Measurements from ENCODE around the gene CRYGA. TPM values are rescaled to one million over a fixed set of nuclear protein-coding genes. Genes with fewer than 3 reads are reported as not detected.

The CRYGA gene
- total RNA-seq (2022; extraction: Qiagen RNA extraction), result not detected in 5 replicates

GRCh38 chr2:208163489-208163888, at the start of gene CRYGA:
Gene CRYGA (minus strand): TSS chr2:208163589. CDS start chr2:208163556, 33 bp downstream.

GRCh38 chr2:208189810-208190503, 26.6 kb upstream of the CRYGA start, which contains the start of gene C2orf80:
Gene C2orf80 (minus strand): TSS chr2:208190030. CDS start chr2:208186986, 3,044 bp downstream.

GRCh38 chr2:208146006-208146405, 17.4 kb downstream of the CRYGA start, which contains the start of gene CRYGB:
Gene CRYGB (minus strand): TSS chr2:208146158. CDS start chr2:208146120, 38 bp downstream.

GRCh38 chr2:208129744-208130711, 33.4 kb downstream of the CRYGA start, which contains the start of gene CRYGC:
Gene CRYGC (minus strand): TSS chr2:208129828. CDS start chr2:208129792, 36 bp downstream.

GRCh38 chr2:208124013-208124715, 39.2 kb downstream of the CRYGA start, which contains the start of gene CRYGD:
Gene CRYGD (minus strand): TSS chr2:208124524. CDS start chr2:208124473, 51 bp downstream.

Other genes with a start within 250 kb of the CRYGA start
- gene PLEKHM3, start 138.1 kb downstream of the CRYGA start, total RNA-seq (2022; extraction: Qiagen RNA extraction), result 2.1 to 3.3 TPM (median 2.3 TPM) in 5 replicates
- not detected in 5 replicates for gene CRYGD, start 39.1 kb downstream of the CRYGA start, total RNA-seq (2022; extraction: Qiagen RNA extraction)
- not detected in 5 replicates for gene CRYGC, start 33.8 kb downstream of the CRYGA start, total RNA-seq (2022; extraction: Qiagen RNA extraction)
- gene CRYGB, start 17.4 kb downstream of the CRYGA start, total RNA-seq (2022; extraction: Qiagen RNA extraction), result not detected in 5 replicates
- not detected in 5 replicates for gene C2orf80, start 26.4 kb upstream of the CRYGA start, total RNA-seq (2022; extraction: Qiagen RNA extraction)
- 77.3 to 83.2 TPM (median 82.3 TPM) in 5 replicates for gene IDH1, start 91.5 kb upstream of the CRYGA start, total RNA-seq (2022; extraction: Qiagen RNA extraction)
- gene PIKFYVE, start 102.7 kb upstream of the CRYGA start, total RNA-seq (2022; extraction: Qiagen RNA extraction), result 4.7 to 7.6 TPM (median 6.9 TPM) in 5 replicates
- not detected in 5 replicates for gene PTH2R, start 243.2 kb upstream of the CRYGA start, total RNA-seq (2022; extraction: Qiagen RNA extraction)

Measured in A549 treated with Mapracorat at 1 μM for 4 hours (cell line).